HCT116 (cell line): ENCODE measurements around the gene TAF6L. TPM values are rescaled to one million over a fixed set of nuclear protein-coding genes. Genes with fewer than 3 reads are reported as not detected.
A peak's percentile ranks its signal among the peaks of the same experiment; 100 is the strongest.

Experiments used
- ATAC-seq: fragments of 200-7000 bp; cut with Tn5 transposase; 2 replicates; pipeline ENCODE4 v1.9.1; 2020; ENCODE audit warnings: mild to moderate bottlenecking, moderate library complexity
- BruUV-seq: library from RNA; stranded (reverse); fragments of 400-500 nt; replicated peaks from 2 replicates; lab custom pipeline; 2021; lab: Mats Ljungman, UMichigan
- CTCF ChIA-PET: fragments of 300-600 bp; sonication (Branson Sonifier 250); formaldehyde crosslinking; loops from one replicate; lab custom pipeline; 2021; ENCODE audit warnings: antibody characterized with exemption; lab: Charles Lee
- POLR2A ChIA-PET: fragments of 300-600, 350-600 bp; sonication (Branson Sonifier 250); formaldehyde crosslinking; loops from one replicate; lab custom pipeline; 2021; ENCODE audit warnings: antibody characterized with exemption; lab: Charles Lee
- RAD21 ChIA-PET, 2 experiments: fragments of 300-600 bp; sonication (Branson Sonifier 250); formaldehyde crosslinking; loops; one replicate each; lab custom pipeline; 2023; ENCODE audit warnings: low total read pairs in 2 of 2; ENCODE audit not compliant: uncharacterized antibody in 2 of 2, unreplicated experiment in 2 of 2, low non-redundant PET in 1 of 2; lab: Charles Lee
- DNase-seq: peaks from one replicate; pipeline ENCODE4 v3.0.0-alpha.2; 2010; ENCODE audit warnings: low read depth, low spot score
- H2AFZ ChIP-seq: fragments of 200-600 bp; shearing (Covaris generic), sonication (generic); 2 replicates; pipeline ENCODE4 v1.6.1; 2017; ENCODE audit warnings: low read depth, mixed run types, mixed read lengths, antibody characterized with exemption, low read length; ENCODE audit not compliant: poor library complexity, severe bottlenecking
- H3K27ac ChIP-seq: 2 replicates; pipeline ENCODE4 v1.5.1; 2012; ENCODE audit warnings: low read depth, low read length
- H3K27me3 ChIP-seq: fragments of 200-600 bp; sonication (generic); 2 replicates; pipeline ENCODE4 v1.6.1; 2016; ENCODE audit warnings: mixed run types, low read length, mixed read lengths; ENCODE audit not compliant: insufficient read depth
- H3K36me3 ChIP-seq, 2 experiments: fragments of 200-500 bp in 1 of 2; fragments of 200-600 bp in 1 of 2; sonication (Bioruptor generic) in 1 of 2; sonication (generic) in 1 of 2; 2 replicates each; pipeline versions ENCODE4 v1.5.1 to v1.6.1; 2014 to 2016; ENCODE audit warnings: low read length in 2 of 2, inconsistent platforms in 1 of 2, mixed read lengths in 1 of 2, mixed run types in 1 of 2; ENCODE audit not compliant: insufficient read depth in 2 of 2, control insufficient read depth in 1 of 2
- H3K4me1 ChIP-seq, 2 experiments: fragments of 200-600 bp in 1 of 2; sonication (generic) in 1 of 2; 2 replicates each; pipeline versions ENCODE4 v1.5.1 to v1.6.1; 2012 to 2017; ENCODE audit warnings: low read length in 2 of 2, inconsistent platforms in 1 of 2, mild to moderate bottlenecking in 1 of 2, mixed read lengths in 1 of 2, mixed run types in 1 of 2, moderate library complexity in 1 of 2; ENCODE audit not compliant: insufficient read depth in 2 of 2, control insufficient read depth in 1 of 2
- H3K4me2 ChIP-seq: fragments of 200-600 bp; sonication (generic); 2 replicates; pipeline ENCODE4 v1.6.1; 2017; ENCODE audit warnings: mixed run types, low read length, mixed read lengths
- H3K4me3 ChIP-seq, 2 experiments: fragments of 200-600 bp in 1 of 2; sonication (generic) in 1 of 2; replicated peaks in 1 of 2; 2 replicates each; pipeline ENCODE4 v1.5.1; 2011 to 2016; ENCODE audit warnings: low read length in 2 of 2, control low read depth in 1 of 2, low read depth in 1 of 2, mild to moderate bottlenecking in 1 of 2, mixed read lengths in 1 of 2, mixed run types in 1 of 2
- H3K79me2 ChIP-seq: fragments of 200-600 bp; sonication (generic); 2 replicates; pipeline ENCODE4 v1.6.1; 2017; ENCODE audit warnings: mild to moderate bottlenecking, mixed run types, low read length, moderate library complexity, mixed read lengths; ENCODE audit not compliant: insufficient read depth
- H3K9ac ChIP-seq: fragments of 200-600 bp; sonication (generic); 2 replicates; pipeline ENCODE4 v1.6.1; 2016; ENCODE audit warnings: low read length, mixed read lengths
- H3K9me2 ChIP-seq: fragments of 200-600 bp; sonication (generic), shearing (Covaris generic); 2 replicates; pipeline ENCODE4 v1.6.1; 2017; ENCODE audit warnings: mixed run types, mild to moderate bottlenecking, moderate library complexity; ENCODE audit not compliant: insufficient read depth
- H3K9me3 ChIP-seq, 2 experiments: fragments of 200-500 bp in 1 of 2; fragments of 200-600 bp in 1 of 2; sonication (Bioruptor generic) in 1 of 2; sonication (generic) in 1 of 2; 2 replicates each; pipeline ENCODE4 v1.6.1; 2014 to 2017; ENCODE audit warnings: low read length in 2 of 2, mixed read lengths in 2 of 2, inconsistent platforms in 1 of 2, low read depth in 1 of 2, mild to moderate bottlenecking in 1 of 2, mixed run types in 1 of 2, moderate library complexity in 1 of 2; ENCODE audit not compliant: control insufficient read depth in 1 of 2, insufficient read depth in 1 of 2
- H4K20me1 ChIP-seq: fragments of 200-600 bp; sonication (generic), shearing (Covaris generic); 2 replicates; pipeline ENCODE4 v1.6.1; 2017; ENCODE audit warnings: mixed run types, mild to moderate bottlenecking, moderate library complexity; ENCODE audit not compliant: insufficient read depth
- CBX3 ChIP-seq: IDR thresholded peaks from 2 replicates; pipeline ENCODE4 v1.6.1; 2012; ENCODE audit warnings: low read depth
- CEBPB ChIP-seq: IDR thresholded peaks from 2 replicates; pipeline ENCODE4 v1.6.1; 2012; ENCODE audit warnings: low read depth
- CTCF ChIP-seq, 3 experiments: fragments of 200-600 bp in 1 of 3; sonication (generic) in 1 of 3; IDR thresholded peaks in 2 of 3; conservative IDR thresholded peaks in 1 of 3; 2 replicates each; pipeline ENCODE4 v1.5.1; 2012 to 2017; ENCODE audit warnings: low read depth in 2 of 3, low read length in 2 of 3, antibody characterized with exemption in 1 of 3, borderline replicate concordance in 1 of 3, control low read depth in 1 of 3, mild to moderate bottlenecking in 1 of 3, mixed read lengths in 1 of 3, mixed run types in 1 of 3, moderate library complexity in 1 of 3; ENCODE audit not compliant: insufficient read depth in 1 of 3
- EGR1 ChIP-seq: IDR thresholded peaks from 2 replicates; pipeline ENCODE4 v1.6.1; 2012; ENCODE audit warnings: low read depth
- ELF1 ChIP-seq: IDR thresholded peaks from 2 replicates; pipeline ENCODE4 v1.6.1; 2012; ENCODE audit warnings: low read depth, borderline replicate concordance
- EZH2 ChIP-seq: fragments of 200-600 bp; sonication (generic); IDR thresholded peaks from 2 replicates; pipeline ENCODE4 v1.6.1; 2017; ENCODE audit warnings: antibody characterized with exemption, mixed run types
- FOSL1 ChIP-seq: IDR thresholded peaks from 2 replicates; pipeline ENCODE4 v1.6.1; 2012; ENCODE audit warnings: low read depth
- JUND ChIP-seq: IDR thresholded peaks from 2 replicates; pipeline ENCODE4 v1.6.1; 2012
- POLR2AphosphoS5 ChIP-seq: IDR thresholded peaks from 2 replicates; pipeline ENCODE4 v1.6.1; 2011; ENCODE audit warnings: mild to moderate bottlenecking, low read depth, low read length, moderate library complexity
- RAD21 ChIP-seq: IDR thresholded peaks from 2 replicates; pipeline ENCODE4 v1.6.1; 2012; ENCODE audit warnings: low read depth, mild to moderate bottlenecking
- REST ChIP-seq: IDR thresholded peaks from 2 replicates; pipeline ENCODE4 v1.6.1; 2012; ENCODE audit warnings: low read depth
- SIN3A ChIP-seq: IDR thresholded peaks from 2 replicates; pipeline ENCODE4 v1.6.1; 2012; ENCODE audit warnings: low read depth
- SP1 ChIP-seq: IDR thresholded peaks from 2 replicates; pipeline ENCODE4 v1.6.1; 2012; ENCODE audit warnings: low read depth
- SRF ChIP-seq: IDR thresholded peaks from 2 replicates; pipeline ENCODE4 v1.6.1; 2012; ENCODE audit warnings: low read depth
- TCF7L2 ChIP-seq: IDR thresholded peaks from 2 replicates; pipeline ENCODE4 v1.7.0; 2011; ENCODE audit warnings: borderline replicate concordance, inconsistent platforms; ENCODE audit not compliant: insufficient read depth, insufficient read length; ENCODE audit errors: extremely low read depth
- ZFX ChIP-seq: fragments of 450-650 bp; IDR thresholded peaks from 2 replicates; pipeline ENCODE4 v1.6.1; 2017
- ZNF274 ChIP-seq: fragments of 200-500 bp; sonication (Bioruptor generic); IDR thresholded peaks from 2 replicates; pipeline ENCODE4 v1.6.1; 2014; ENCODE audit warnings: mild to moderate bottlenecking, low read depth, low read length, inconsistent platforms
- intact Hi-C: fragments of 100-400 bp; cut with micrococcal nuclease; formaldehyde crosslinking; loops from 2 replicates; pipeline ENCODE4 v1.10.0; 2022
- total RNA-seq: library from RNA; stranded (reverse); gene quantifications from one replicate; pipeline ENCODE4 v1.2.1, GENCODE V29; 2021; ENCODE audit not compliant: unreplicated experiment
- TF ChIP-seq, protein P1 (sequence below): IDR thresholded peaks from 2 replicates; pipeline ENCODE4 v1.6.1; 2011; ENCODE audit warnings: mild to moderate bottlenecking, low read length, moderate library complexity; ENCODE audit not compliant: insufficient replicate concordance; ENCODE audit errors: extremely low read depth
- TF ChIP-seq, protein P2 (sequence below): IDR thresholded peaks from 2 replicates; pipeline ENCODE4 v1.6.1; 2012

Gene TAF6L
- total RNA-seq, 1 experiment from 2014 or later = 24.2 TPM

DNA sequence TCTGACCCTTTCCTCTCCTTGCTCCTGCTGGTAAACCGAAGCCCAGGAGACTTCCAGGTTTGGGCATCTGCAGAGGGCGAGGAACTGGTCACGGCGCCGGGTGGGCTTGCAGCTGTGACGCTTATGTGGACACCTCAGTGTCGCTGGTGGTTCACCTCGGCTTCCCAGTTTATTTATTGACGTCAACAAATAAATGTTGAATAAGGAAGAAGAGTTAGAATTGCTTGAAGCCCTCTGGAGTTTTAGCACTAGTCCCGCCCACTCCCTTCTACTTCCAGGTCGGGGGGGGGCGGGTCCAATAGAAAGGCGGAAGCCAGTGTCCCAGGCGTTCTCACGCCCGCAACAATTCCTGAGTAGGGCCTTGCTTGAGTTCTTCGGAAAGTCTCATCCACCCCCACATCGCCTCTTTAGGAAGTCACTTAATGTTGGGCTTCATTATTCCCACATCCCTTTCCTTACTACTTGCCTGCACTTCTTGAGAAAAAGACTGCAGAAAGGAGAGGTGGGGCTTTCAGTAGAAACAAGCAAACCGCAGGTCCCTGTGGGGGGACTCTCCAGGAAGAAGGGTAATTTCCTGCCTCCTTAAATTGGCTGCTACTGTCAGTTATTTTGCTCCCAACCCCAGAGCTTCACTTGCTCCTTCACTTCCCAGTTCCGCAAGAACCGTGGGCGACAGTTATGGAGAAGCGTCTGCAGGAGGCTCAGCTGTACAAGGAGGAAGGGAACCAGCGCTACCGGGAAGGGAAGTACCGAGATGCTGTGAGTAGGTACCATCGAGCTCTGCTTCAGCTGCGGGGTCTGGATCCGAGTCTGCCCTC, 42.8 kb upstream of the TAF6L start, which contains the start of gene TTC9C:
TSS of gene TTC9C (plus strand) at position 316 of the 818 bp plus-strand sequence. CDS start at position 679, 363 bp downstream.
- DNase-seq (peak; percentile 71), ATAC-seq (peak; percentile 53)
- peaks cover 6% of the 10 kb centered on the region; the same call in 1 of the 2 replicates for H4K20me1 ChIP-seq
- H3K36me3 ChIP-seq = peaks cover 18 to 24% of the 10 kb centered on the region in 2 experiments; a peak in 3 of 4 replicates
- peak within 1 kb of the TSS; percentile 96 for H3K27ac ChIP-seq
- no peaks in the 10 kb centered on the region for H3K9me2 ChIP-seq
- peak within 1 kb of the TSS; percentile 98 to 100 for H3K4me3 ChIP-seq
- H3K4me1 ChIP-seq = peaks cover 14 to 25% of the 10 kb centered on the region in 2 experiments
- H3K9me3 ChIP-seq = no peaks in the 10 kb centered on the region
- peak within 1 kb of the TSS; percentile 100 for H3K4me2 ChIP-seq
- no peaks in the 10 kb centered on the region for H3K27me3 ChIP-seq
- ChIA-PET CTCF (interaction anchor here (1.0 to 2.5 kb wide), 4 partner anchors 22 to 133 kb away, joined by 3 to 7 read pairs (median 4); no protein-coding TSS in a partner anchor), RAD21 (no interaction called here), POLR2A (interaction anchor here (0.9 to 4.3 kb wide), 13 partner anchors 22 to 155 kb away, joined by 3 to 59 read pairs (median 5); partner anchors contain the start of genes C11orf98, CSKMT, EEF1G and POLR2G)
- BruUV-seq = TSS peak; percentile 81
- peaks cover 72% of the 10 kb centered on the region for H3K79me2 ChIP-seq
- peak within 1 kb of the TSS; percentile 93 for H3K9ac ChIP-seq
- peak within 1 kb of the TSS; percentile 95 for H2AFZ ChIP-seq
- intact Hi-C loops = loop anchor here (2.0 to 5.0 kb wide), 2 partner anchors 34 to 112 kb away; partner anchors contain the start of gene POLR2G
- peak; percentile 50; the same call in 1 of the 2 replicates for TF ChIP-seq ZFX
- TF ChIP-seq CEBPB = no peak
- TF ChIP-seq TCF7L2 = no peak
- no peak for TF ChIP-seq CTCF (IDR thresholded peaks at IDR 0.05 in 2 of 3, conservative IDR thresholded peaks at IDR 0.05 in 1 of 3; ENCODE audit: borderline replicate concordance in 1 of 3, insufficient read depth in 1 of 3, low read depth in 2 of 3, low read length in 2 of 3)
- no peak for TF ChIP-seq FOSL1
- TF ChIP-seq, protein P1, sequence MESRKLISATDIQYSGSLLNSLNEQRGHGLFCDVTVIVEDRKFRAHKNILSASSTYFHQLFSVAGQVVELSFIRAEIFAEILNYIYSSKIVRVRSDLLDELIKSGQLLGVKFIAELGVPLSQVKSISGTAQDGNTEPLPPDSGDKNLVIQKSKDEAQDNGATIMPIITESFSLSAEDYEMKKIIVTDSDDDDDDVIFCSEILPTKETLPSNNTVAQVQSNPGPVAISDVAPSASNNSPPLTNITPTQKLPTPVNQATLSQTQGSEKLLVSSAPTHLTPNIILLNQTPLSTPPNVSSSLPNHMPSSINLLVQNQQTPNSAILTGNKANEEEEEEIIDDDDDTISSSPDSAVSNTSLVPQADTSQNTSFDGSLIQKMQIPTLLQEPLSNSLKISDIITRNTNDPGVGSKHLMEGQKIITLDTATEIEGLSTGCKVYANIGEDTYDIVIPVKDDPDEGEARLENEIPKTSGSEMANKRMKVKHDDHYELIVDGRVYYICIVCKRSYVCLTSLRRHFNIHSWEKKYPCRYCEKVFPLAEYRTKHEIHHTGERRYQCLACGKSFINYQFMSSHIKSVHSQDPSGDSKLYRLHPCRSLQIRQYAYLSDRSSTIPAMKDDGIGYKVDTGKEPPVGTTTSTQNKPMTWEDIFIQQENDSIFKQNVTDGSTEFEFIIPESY = no peak
- TF ChIP-seq ELF1 = peak; percentile 82; the same call in 1 of the 2 replicates
- TF ChIP-seq CBX3 = no peak
- no peak for TF ChIP-seq EZH2
- TF ChIP-seq SIN3A = peak; percentile 95
- TF ChIP-seq ZNF274 = no peak
- TF ChIP-seq POLR2AphosphoS5 = peak; percentile 88
- peak; percentile 45 for TF ChIP-seq SP1
- no peak for TF ChIP-seq JUND
- TF ChIP-seq REST = no peak
- TF ChIP-seq, protein P2, sequence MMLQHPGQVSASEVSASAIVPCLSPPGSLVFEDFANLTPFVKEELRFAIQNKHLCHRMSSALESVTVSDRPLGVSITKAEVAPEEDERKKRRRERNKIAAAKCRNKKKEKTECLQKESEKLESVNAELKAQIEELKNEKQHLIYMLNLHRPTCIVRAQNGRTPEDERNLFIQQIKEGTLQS = no peak
- peak; percentile 81 for TF ChIP-seq EGR1
- no peak; the same call in 1 of the 2 replicates for TF ChIP-seq SRF
- no peak for TF ChIP-seq RAD21
